HG02840 (cell line): Measurements from ENCODE around the gene COA1.
"Not testable (repeated sequence)": the region's sequence is repeated elsewhere in the genome, so short reads cannot be mapped to it uniquely, and the experiment has no call there.

ENCODE experiments used
- ATAC-seq: cut with Tn5 transposase; IDR thresholded peaks from one replicate; pipeline ENCODE4 v1.9.1; 2021; ENCODE audit warnings: mild to moderate bottlenecking, moderate library complexity, moderate number of reproducible peaks; ENCODE audit not compliant: unreplicated experiment, low FRiP score

Gene COA1

DNA sequence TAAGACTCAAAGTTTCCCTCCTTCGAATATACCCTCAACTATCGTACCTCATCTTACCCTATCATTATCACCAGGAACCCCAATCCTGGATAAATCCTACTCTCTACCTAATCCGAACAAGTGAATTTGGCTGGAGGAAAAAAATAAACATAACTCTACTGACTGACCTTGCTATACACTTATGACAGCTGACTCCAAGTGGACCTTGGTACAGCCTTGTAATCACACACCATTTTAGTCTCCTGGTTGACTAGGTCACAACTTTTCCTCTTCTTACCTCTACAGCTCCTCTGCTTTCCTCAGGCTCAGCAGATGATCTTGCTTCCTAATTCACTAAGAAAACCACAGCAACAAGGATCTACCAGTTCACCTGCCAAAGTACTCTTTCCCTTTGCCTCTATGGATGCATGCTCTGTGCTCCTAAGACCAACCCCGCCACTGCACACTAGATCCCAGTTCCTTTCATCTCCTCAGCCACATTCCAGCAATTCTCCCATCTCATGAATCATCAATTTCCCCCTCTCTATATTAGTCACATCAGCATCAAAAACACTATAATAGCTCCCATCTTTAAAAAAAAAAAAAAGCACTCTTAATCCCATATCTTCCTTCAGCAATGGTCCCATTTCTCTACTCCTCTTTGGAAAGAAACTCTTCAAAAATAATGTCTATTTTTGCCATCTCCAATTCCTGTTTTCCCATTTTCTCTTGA is 35.5 kb downstream of the COA1 start:
- no peak for ATAC-seq

DNA sequence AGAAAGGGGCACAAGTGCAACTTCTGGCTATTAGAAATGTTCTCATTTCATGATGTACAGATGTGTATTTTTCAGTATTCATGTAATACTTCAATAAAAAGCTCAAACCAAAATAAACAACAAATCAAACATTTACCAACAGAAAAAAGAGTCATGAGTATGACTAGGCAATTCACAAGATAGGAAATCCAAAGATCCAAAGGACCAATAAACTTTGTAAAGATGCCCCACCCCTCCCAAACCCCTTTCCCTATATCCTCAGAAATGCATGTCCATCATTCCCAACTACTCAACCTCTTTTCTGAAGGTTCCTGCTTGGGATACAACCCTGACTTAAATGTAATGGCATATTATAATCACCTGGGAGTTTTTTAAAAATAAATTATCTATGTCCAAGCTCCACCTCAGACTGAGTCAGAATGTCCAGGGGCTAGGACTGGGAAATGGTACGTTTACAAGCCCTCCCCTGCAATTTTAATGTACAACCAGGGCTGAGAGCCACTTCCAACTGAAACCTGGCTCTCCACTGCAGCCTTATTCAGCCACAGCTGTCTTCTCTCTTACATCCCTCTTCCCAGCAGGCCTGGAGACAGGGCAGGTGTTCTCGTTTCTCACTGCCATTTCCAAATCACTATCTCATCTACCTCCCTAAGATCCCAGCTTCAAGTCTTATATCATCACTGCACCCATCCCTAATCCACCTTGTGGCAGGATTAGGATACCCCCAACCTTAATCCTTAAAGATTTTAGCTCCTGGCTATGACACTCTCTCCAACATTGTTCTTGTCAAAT is 36.5 kb downstream of the COA1 start:
- no peak for ATAC-seq

- ATAC-seq, result no peak
These were observed 37.7 kb downstream of the COA1 start for GRCh38 chr7:43691611-43692010.

GRCh38 chr7:43689115-43689514 is 40.2 kb downstream of the COA1 start:
- ATAC-seq, result no peak

- ATAC-seq, result not testable (repeated sequence)
These were observed 41.5 kb downstream of the COA1 start for GRCh38 chr7:43687866-43688265.

GRCh38 chr7:43686991-43687390 is 42.3 kb downstream of the COA1 start:
- ATAC-seq, result no peak

DNA sequence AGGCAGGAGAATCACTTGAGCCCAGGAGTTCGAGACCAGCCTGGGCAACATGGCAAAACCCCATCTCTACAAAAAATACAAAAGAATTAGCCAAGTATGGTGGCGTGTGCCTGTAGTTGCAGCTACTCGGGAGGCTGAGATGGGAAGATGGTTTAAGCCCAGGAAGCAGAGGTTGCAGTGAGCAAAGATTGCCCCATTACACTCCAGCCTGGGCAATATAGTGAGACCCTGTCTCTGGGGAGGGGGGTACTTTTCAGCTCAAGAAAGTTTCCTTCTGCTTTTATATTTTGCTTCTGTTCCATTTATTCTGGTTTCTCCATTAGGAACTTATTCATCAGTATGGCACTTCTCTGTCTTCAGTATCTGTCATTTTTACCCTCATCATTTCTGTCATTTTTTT is 48.6 kb downstream of the COA1 start:
- no peak for ATAC-seq

DNA sequence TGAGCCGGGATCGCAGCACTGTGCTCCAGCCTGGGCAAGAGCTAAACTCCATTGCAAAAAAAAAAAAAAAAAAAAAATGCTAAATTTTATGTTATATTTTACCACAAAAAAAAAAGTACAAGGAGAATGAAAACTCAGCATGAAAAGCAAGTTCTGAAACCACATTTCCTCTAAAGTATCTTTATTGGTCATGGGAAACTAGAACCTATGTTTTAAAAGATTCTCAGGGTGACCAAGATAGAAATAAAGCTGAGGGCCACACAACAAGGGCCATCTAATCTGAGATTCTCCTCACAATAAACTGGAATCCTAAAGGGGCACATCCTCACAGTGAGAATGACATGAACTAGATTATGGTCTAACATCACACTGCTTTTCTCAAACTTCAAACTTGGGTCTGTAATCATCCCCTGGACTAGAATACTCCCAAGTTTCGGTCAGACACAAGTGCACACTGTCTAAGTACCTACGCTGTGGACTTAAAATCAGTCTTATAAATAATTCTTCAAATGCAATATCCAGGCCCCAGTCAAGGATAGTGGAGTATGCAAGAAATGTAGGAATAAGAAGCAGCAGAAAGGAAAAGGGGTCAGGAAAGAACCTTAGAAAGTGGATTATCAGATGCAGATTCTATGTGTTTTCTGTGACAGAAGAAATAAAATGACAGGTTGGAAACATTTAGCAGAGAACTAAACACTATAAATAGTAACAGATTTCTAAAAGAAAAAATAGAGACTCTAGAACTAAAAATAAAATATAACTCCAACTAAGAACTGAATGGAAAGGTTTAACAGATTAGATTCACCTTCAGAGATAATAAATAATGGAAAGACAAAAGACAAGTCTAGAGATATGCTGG is 49.9 kb downstream of the COA1 start:
- no peak for ATAC-seq

DNA sequence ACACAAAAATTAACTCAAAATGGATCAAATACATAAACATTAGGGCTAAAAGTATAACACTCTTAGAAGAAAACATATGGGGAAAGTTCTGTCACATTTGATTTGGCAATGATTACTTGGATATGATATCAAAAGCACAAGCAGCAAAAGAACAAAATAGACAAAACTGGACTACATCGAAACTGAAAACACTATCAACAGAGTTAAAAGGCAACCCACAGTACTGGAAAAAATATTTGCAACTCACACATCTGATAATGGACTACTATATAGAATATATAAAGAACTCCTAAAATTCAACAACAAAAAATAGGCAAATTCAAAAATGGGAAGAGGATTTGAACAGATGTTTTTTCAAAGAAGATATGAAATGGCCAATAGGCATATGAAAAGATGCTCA is 51.0 kb downstream of the COA1 start:
- no peak for ATAC-seq

DNA sequence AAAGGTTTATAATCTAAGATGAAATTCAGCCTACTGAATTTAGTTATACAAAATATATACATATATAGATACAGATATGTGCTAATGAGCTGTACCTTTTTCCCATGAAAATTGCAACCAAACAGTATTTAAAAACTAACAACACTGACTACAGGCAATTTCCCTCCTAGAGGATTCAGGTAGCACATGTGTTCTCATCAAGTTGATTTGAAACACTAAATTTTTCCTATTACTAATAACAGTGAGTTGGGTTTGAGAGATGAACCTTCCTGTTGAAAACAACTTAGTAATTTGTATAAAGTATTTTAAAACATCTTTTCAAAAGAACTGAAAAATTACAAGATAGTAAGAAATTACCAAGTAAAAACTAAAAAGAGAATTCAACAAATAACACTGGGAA is 51.5 kb downstream of the COA1 start:
- no peak for ATAC-seq

GRCh38 chr7:43674559-43675436 is 54.5 kb downstream of the COA1 start:
- no peak for ATAC-seq

GRCh38 chr7:43673243-43673976 is 55.9 kb downstream of the COA1 start:
- ATAC-seq, result not testable (repeated sequence)

DNA sequence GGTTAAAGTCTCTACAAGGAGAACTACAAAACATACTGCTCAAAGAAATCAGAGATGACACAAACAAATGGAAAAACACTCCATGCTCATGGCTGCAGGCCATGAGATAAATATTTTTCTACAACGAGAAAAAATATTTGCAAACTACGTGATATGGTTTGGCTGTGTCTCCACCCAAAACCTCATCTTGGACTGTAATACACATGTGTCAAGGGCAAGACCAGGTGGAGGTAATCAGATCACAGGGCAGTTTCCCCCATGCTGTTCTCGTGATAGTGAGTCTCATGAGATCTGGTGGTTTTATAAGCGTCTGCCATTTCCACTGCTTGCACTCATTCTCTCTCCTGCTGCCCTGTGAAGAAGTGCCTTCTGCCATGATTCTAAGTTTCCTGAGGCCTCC is 57.8 kb downstream of the COA1 start:
- no peak for ATAC-seq

DNA sequence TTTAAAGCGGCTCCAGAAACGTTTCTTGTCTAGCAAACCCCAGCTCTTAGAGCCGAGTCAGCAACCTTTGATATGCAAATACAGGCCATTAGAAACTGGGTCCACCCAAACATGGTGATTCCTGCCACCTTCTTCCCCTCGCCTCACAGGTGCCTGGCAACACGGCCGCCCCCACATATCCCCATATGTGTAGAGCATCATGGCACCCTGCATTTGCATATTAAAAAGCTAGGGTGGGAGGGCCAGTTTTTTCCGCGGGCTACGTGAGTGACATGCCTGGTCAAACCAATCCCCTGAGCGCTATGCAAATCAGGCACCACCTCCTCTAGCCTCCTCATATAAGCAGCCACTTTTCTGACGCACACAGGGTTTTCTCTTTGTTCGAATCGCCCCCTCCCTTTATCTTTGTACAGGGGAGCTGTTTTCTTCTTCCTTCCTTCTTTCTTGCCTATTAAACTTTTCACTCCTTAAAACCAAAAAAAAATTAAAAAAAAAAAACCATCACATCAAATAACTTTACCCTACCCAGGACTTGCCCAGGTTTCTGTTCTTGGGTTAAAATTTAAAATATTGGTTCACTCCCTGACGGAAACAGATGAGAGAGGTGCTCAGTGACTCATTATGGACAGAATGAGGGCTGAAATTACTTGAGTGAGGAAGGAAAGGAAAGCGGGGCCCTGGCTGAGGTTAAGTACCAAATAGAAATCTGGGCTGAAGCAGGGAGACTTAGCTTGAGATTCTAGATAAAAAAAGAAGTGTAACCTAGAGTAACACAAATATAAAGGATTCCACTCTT is 59.8 kb downstream of the COA1 start:
- peak; percentile 68 for ATAC-seq

DNA sequence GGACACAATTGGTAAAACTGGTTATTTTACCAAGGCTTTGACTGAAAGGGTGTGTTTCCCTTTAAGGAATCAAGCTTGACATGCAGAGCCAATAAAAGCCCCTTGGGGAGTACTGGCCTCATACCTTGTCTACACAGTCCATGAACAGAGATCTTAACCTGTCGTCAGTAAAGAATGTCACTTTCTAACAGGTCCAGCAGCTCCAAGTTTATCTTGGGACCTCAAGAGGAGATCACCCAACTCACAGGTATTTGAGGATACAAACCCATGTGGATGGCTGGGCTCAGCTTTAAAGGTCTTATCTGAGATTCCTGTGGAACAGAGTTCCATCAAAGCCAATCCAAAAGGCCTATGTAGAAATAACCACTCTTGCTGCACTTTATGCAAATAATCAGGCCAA is 61.3 kb downstream of the COA1 start:
- no peak for ATAC-seq

DNA sequence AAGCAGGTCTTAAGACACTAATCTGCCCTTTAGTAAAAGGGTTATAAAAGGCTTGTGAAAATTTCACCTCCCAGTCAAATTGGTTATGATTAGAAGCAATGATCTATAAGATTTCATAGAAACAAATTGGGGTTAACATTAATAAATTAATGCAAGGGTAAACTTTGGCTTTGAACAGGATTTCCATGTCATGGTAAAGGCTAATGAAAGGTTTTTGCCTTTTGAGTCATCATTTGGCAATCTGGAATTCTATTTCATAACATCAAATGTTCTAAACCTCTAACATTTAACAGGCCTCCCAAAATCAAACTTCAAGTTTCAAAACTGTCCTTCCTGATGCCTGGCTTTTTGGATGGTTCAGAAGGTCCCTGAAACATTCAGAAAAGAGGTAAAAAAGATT is 62.4 kb downstream of the COA1 start:
- no peak for ATAC-seq

DNA sequence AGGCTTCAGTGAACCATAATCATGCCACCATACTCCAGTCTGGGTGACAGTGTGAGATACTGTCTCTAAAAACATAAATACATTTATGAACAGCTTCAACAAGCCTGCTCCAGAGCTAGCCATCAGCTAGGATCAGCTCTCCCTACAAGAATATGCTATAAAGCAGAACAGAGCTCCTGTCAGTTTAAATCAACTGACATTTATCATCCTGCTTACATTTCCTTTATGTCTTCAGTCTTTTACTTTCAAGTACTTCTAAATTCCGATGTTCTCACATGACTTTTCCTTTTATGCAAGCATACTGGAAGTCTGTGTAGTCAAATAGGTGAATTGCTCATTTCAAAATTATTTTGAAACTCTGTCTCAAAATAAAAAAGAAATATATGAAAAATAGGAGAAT is 64.6 kb downstream of the COA1 start:
- no peak for ATAC-seq

GRCh38 chr7:43660141-43660540 is 69.2 kb downstream of the COA1 start:
- no peak for ATAC-seq

- no peak for ATAC-seq
These were observed 69.8 kb downstream of the COA1 start for GRCh38 chr7:43659549-43659896.
